AG09309 (cell line): ENCODE results near the gene CFAP210.

Experiments
- DNase-seq: peaks from one replicate; pipeline ENCODE4 v3.0.0-alpha.2; 2010; ENCODE audit warnings: low read depth
- H3K4me3 ChIP-seq: 2 replicates; pipeline ENCODE4 v1.5.1; 2011; ENCODE audit warnings: mild to moderate bottlenecking, low read depth, low read length, moderate library complexity; ENCODE audit not compliant: control insufficient read depth
- TF ChIP-seq, protein P1 (sequence below): IDR thresholded peaks from 2 replicates; pipeline ENCODE4 v1.5.1; 2011; ENCODE audit warnings: mild to moderate bottlenecking, low read depth, low read length, inconsistent platforms; ENCODE audit not compliant: insufficient read depth, control insufficient read depth; ENCODE audit errors: missing control alignments

CFAP210 gene

GRCh38 chr2:169659320-169659719 lies 34.9 kb downstream of the CFAP210 start:
- DNase-seq, result no peak
- no peak overlapping the region for H3K4me3 ChIP-seq
- TF ChIP-seq, protein P1, sequence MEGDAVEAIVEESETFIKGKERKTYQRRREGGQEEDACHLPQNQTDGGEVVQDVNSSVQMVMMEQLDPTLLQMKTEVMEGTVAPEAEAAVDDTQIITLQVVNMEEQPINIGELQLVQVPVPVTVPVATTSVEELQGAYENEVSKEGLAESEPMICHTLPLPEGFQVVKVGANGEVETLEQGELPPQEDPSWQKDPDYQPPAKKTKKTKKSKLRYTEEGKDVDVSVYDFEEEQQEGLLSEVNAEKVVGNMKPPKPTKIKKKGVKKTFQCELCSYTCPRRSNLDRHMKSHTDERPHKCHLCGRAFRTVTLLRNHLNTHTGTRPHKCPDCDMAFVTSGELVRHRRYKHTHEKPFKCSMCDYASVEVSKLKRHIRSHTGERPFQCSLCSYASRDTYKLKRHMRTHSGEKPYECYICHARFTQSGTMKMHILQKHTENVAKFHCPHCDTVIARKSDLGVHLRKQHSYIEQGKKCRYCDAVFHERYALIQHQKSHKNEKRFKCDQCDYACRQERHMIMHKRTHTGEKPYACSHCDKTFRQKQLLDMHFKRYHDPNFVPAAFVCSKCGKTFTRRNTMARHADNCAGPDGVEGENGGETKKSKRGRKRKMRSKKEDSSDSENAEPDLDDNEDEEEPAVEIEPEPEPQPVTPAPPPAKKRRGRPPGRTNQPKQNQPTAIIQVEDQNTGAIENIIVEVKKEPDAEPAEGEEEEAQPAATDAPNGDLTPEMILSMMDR, result no peak

DNA sequence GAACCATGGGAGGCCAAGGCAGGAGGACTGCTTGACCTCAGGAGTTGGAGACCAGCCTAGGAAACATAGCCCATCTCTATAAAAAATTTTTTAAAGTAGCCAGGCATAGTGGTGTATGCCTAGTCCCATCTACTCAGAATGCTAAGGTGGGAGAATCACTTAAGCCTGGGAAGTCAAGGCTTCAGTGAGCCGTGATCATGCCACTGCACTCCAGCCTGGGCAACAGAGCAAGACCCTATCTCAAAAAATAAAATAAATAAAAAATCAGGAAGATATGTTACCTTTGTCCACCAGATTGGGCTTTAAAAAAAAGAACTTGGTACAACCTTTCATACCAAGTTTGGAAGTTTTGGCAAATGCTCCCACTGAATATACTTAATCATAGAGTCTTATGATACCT lies 35.3 kb downstream of the CFAP210 start:
- no peak for DNase-seq
- H3K4me3 ChIP-seq, result no peak overlapping the region

DNA sequence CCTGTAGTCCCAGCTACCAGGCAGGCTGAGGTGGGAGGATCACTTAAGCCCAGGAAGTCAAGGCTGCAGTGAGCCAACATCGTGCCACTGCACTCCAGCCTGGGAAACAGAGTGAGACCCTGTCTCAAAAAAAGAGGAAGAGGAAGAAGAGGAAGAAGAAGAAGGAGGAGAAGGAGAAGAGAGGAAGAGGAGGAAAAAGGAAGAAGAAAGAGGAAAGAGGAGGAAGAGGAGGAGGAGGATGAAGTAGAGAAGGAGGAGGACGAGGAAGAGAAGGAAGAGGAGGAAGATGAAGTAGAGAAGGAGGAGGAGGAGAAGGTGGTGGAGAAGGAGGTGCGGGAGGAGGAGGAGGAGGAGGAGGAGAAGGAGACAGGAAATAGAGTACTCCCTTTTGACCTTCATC lies 38.0 kb downstream of the CFAP210 start:
- no peak for DNase-seq
- TF ChIP-seq, protein P1, result no peak
- no peak overlapping the region for H3K4me3 ChIP-seq

More for the DNA sequence above, 35.3 kb downstream of the CFAP210 start:
- TF ChIP-seq, protein P1, result no peak

DNA sequence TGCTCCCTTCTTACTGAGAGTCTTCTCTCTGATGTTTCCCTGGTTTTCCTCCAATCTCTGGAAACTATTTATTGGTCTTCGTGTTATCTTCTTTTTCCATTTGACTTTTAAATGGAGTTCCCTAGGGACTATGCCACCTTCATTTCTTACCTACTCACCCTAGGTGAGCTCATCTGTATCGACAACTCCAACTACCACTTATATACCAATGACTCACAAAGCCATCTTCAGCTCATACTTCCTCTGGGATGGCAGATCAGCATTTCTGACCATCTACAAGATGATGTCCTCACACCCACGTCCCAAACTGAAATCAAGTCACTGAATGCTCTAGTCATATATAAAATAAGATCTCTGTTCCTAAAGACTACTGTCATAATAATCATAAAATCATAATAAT lies 40.6 kb downstream of the CFAP210 start:
- no peak overlapping the region for H3K4me3 ChIP-seq
- no peak for DNase-seq
- TF ChIP-seq, protein P1, result no peak

GRCh38 chr2:169649278-169649677 lies 44.9 kb downstream of the CFAP210 start:
- TF ChIP-seq, protein P1, result no peak
- no peak overlapping the region for H3K4me3 ChIP-seq
- no peak for DNase-seq

DNA sequence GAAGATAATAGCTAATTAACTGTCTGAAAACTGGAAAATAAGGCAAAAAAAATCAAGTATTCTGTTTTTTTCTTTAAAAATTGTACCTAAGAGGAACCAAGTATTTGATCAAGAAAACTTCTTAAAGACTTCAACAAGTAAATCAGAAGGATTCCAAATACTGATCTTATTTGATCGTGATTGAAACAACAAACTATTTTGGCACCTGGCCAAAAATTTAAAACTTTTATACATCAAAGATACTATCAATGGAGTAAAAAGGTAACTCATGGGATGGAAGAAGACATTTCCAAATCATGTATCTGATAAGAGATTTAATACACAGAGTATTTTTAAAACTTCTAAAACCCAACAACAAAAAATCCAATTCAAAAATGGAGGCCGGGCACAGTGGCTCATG lies 46.7 kb downstream of the CFAP210 start:
- DNase-seq, result no peak
- H3K4me3 ChIP-seq, result no peak overlapping the region
- TF ChIP-seq, protein P1, result no peak

DNA sequence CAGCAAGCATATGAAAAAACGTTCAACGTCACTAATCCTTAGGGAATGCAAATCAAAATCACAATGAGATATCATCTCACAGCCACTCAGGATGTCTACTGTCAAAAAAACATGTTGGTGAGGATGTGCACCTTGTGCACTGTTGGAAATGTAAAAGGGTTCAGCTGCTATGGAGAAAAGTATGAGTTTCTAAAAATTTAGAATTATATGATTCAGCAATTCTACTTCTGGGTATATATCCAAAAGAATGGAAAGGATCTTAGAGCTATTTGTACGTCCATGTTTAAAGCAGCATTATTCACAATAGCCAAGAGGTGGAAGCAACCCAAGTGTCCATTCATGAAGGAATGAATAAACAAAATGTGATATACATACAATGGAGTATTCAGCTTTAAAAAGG lies 50.0 kb downstream of the CFAP210 start:
- DNase-seq, result no peak
- H3K4me3 ChIP-seq, result no peak overlapping the region
- TF ChIP-seq, protein P1, result no peak
